ENCODE data around the gene GRK1.

DNA sequence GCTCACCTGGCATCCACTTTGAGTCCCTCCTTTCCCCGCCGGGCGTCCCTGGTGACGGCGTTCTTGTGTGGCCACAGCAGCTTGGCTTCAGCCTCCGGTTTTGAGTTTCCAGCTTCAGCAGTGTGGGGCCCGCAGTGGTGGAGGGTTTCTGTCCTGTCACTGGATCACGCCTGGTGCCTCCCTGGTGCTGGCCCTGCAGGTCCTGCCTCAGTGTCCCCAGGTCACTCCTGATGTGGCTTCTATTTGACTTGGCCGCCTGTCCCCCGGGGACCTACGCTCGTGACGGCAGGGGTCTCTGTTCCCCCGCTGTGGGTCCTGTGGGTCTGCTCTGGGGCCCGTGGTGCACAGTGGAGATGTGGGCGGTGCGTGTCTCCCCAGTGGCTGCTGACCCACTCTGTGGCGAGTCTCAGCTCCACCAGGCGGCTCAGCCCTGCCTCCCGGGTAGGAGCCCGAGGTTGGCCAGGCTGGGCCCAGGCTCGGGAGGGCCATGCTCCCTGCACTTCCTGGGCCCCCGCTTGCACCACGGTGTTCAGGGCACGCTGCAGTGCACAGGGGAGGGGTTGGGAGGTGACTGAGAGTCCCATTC, 10.9 kb upstream of the GRK1 start:
- TF ChIP-seq, protein P1, sequence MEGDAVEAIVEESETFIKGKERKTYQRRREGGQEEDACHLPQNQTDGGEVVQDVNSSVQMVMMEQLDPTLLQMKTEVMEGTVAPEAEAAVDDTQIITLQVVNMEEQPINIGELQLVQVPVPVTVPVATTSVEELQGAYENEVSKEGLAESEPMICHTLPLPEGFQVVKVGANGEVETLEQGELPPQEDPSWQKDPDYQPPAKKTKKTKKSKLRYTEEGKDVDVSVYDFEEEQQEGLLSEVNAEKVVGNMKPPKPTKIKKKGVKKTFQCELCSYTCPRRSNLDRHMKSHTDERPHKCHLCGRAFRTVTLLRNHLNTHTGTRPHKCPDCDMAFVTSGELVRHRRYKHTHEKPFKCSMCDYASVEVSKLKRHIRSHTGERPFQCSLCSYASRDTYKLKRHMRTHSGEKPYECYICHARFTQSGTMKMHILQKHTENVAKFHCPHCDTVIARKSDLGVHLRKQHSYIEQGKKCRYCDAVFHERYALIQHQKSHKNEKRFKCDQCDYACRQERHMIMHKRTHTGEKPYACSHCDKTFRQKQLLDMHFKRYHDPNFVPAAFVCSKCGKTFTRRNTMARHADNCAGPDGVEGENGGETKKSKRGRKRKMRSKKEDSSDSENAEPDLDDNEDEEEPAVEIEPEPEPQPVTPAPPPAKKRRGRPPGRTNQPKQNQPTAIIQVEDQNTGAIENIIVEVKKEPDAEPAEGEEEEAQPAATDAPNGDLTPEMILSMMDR (IDR thresholded peaks at IDR 0.05), result no peak
- TF ChIP-seq POLR2A (IDR thresholded peaks at IDR 0.05) (no peak), POLR2AphosphoS5 (IDR thresholded peaks at IDR 0.05) (no peak), EP300 (IDR thresholded peaks at IDR 0.05) (no peak)
